Activated CD8-positive, alpha-beta memory T cell treated with anti-CD3 and anti-CD28 coated beads for 24 hours (primary cell): ENCODE data around the gene KLHL35.
"Not testable (repeated sequence)": the region's sequence is repeated elsewhere in the genome, so short reads cannot be mapped to it uniquely, and the experiment has no call there.

Source experiments
- DNase-seq: peaks from one replicate; pipeline ENCODE4 v3.0.0-alpha.2; 2020

The KLHL35 gene

DNA sequence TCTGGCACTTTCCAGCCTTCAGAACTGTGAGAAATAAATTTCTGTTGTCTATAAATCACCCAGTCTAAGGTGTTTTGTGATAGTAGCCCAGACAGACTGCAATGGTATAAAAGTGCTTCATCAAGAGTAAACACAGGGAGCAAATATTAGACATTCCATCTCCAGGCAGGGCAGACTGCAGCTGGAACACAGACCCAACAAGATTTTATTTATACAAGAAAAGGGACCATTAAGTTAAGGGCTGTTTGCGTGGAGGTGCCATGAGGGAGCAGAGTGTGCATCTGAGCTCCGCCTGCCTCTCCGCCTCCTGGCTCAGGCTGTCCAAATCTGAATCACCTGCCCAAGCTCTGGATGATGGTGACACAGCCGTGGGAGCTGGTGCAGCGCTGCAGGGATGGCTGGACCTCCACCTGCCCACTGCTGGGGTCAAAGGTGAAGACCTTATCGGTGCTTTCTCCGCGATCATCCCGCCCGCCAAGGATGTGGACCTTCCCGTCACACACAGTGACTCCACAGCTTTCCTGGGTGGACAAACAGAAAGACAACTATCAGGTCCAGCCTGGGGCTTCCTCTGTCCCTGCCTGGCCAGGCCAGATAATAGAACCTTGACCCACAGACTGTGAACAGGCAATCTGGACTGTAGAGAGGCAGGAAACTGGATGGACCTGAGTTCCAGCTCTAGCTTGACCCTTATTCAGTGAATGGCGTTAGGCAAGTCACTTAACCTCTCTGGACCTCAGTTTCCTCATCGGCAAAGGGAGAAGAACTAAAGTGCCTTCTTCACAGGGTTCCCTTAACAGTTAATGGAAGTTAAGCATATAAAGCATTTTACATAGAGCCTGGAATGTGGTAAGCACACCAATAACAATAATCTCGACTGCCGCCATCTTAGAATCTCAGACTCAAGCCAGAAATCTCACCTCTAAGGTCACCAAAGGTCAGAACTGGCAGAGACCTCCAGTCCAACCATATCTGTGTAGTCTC is 10.5 kb downstream of the KLHL35 start:
- DNase-seq = no peak

DNA sequence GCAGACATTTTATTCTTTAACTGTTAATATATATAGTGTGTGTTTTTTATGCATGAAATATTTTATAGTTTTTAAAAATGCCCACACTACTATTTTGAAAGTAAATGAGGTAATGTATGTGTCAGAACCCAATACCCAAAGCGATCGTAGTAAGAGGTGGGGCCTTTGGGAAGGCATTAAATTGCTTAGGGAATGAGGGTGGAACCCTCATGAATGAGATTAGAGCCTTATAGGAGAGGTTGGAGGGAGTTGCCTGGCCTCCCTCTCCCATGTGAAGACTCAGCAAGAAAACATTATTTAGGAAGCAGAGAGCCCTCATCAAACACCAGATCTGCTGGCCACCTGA is 11.1 kb downstream of the KLHL35 start:
- no peak for DNase-seq

DNA sequence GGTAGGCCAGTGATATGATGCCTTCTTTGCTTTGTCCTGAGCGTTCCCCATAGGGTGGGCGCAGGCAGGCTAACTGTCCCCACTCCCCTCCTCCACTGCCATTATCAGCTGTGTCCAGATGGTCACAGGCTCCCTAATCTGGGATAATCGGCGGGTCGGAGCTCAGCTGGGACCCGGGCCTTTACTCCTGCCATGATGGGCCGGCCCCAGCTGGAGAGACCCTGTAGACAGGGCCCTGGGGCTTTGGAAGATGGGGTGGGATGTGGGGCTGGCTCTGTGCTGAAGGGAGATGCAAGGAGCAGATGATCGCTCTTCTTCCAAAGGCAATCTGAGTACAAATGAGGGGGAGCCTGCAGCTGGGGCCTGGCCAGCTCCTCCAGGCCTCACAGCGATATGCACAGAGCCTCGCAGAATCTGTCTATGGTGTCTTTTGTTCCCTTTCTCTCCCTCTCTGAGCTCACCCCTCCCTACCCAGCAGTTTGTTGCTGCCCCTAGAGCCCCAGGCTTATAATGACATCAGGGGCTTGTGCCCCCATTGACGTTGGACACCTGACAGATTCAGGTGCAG is 11.9 kb downstream of the KLHL35 start:
- no peak for DNase-seq

DNA sequence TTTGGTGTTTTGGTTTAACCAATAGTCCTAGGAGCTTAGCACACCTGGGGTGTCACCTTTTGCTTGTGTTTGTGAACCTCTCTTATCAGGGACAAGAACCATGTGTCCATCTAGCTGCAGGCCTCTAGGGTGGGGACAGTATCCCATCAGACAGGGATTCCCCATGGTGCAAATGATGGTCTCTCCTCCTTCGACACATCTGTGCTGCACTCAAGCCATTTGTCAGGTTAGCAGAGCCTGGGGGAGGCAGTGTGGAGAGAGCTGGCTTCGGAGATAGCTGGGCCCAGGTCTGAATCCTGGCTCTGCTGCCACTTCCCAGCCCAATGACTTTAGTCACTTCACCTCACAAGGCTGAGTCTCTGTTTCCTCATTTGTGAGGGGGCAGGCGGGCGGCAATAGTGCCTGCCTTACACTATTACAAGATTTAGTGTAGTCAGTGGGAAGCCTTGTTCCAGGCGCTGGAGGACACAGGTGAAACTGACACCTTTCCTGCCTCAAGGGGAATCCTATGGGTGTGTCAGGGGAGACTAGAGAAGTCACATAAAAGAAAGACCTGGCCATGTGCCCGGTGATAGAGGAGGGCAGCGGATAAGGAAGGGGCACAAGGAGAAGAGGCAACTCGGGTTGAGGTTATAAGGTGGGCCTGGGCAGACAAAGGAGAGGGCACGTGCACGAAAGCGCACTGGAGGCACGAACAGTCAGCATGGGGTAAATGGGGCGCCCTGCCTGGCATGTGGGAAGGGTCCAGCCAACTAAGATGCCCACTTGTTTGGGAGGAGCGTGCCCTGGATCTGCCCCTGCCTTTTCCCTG is 12.6 kb downstream of the KLHL35 start:
- DNase-seq = no peak

DNA sequence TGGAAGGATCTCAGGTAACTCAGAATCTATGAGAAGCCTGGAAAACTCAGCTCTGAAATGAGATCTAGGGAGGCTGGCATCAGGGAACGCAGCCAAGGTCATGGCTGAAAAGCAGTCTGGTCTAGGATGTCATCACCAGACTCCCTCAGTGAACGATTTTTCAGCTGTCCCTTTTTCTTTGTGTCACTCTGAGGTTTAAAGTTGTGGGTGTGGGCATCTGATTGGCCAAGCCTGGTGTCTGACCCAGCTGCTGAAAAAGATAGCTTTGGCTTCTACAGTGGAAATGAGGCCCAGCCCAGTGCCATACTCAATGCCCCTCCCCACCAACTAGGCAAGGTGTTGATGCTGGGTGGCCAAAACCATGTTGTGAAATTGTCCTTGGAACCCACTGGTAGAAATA is 19.1 kb downstream of the KLHL35 start:
- no peak for DNase-seq

DNA sequence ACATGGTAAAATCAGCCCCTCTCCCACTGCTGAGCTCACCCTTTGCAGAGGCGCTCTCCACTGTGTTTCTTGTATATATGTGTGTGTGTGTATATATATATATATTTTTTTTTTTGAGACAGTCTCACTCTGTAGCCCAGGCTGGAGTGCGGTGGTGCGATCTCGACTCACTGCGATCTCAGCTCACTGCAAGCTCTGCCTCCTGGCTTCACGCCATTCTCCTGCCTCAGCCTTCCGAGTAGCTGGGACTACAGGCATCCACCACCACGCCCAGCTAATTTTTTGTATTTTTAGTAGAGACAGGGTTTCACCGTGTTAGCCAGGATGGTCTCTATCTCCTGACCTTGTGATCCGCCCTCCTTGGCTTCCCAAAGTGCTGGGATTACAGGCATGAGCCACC is 19.9 kb downstream of the KLHL35 start:
- not testable (repeated sequence) for DNase-seq

DNA sequence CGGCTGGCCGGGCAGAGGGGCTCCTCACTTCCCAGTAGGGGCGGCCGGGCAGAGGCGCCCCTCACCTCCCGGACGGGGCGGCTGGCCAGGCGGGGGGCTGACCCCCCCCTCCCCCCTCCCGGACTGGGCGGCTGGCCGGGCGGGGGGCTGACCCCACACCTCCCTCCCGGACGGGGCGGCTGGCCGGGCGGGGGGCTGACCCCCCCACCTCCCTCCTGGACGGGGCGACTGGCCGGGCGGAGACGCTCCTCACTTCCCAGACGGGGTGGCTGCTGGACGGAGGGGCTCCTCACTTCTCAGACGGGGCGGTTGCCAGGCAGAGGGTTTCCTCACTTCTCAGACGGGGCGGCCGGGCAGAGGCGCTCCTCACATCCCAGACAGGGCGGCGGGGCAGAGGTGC is 23.0 kb downstream of the KLHL35 start:
- not testable (repeated sequence) for DNase-seq

DNA sequence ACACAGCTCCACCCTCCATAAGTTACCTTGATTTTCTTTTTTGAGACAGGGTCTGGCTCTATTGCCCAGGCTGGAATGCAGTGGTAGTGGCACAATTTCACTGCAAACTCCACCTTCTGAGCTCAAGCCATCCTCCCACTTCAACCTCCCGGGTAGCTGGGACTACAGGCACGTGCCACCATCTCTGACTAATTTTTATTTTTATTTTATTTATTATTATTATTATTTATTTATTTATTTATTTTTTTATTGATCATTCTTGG is 24.1 kb downstream of the KLHL35 start:
- no peak for DNase-seq

DNA sequence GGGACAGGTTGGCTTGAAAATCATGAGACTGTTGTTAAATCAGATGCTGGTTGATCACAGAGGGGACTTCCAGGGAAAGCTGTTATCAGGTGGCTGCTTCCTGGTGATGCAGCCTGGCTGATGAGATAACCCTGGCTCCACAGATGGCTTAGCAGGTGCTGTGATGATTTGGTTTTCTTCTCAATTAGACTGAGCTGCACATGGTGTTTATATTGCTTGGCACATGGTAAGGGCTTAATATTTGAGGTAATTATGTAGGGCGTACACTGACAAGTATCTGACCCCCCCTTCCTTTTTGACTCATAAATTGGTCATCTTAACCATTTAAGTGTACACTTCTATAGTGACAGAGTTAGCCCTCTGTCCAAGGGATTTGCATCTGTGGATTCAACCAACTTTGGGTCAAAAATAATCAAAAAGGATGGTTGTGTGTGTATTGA is 26.6 kb downstream of the KLHL35 start:
- no peak for DNase-seq

DNA sequence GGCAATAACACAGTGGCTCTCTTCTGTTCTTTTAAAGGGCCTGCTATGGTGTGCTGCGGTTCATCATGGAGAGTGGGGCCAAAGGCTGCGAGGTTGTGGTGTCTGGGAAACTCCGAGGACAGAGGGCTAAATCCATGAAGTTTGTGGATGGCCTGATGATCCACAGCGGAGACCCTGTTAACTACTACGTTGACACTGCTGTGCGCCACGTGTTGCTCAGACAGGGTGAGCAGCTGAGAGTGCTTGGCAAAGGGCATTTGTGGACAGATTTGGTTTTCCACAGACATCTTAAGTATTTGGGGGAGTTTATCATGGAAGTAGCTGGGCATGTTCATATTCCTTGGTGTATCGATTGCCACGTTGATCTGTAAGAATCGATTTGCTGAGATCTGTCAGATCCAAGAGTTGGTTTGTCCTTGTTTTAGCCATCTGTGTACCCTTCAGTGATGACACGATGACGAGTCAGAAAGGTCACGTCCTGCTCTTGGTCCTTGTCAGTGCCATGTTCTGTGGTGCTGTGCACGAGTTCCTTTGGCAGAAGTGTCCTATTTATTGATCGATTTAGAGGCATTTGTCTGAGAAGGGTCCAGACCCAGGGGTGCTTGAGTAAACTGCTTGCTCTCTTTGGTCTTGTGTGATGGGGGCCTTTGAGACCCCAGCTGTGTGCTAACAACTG is 28.9 kb downstream of the KLHL35 start:
- DNase-seq = no peak

DNA sequence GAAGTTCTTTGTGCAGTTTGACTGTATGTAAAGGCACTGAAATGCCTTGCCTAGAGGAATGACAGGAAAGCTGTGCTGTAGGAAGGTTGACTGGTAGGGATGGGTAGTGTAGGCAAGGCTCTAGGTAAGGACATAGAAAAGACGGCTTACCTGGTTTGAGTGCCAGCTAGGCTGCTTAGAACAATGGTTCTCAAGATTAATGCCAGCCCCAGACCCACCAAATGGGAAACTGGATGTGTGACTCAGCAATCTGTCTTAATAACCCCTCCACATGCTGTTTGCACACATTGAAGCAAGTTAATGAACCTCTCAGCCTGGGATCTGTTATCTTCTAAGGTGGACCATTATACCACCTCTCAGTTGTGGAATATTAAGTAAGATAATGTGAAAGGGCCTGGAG is 30.0 kb downstream of the KLHL35 start:
- no peak for DNase-seq

DNA sequence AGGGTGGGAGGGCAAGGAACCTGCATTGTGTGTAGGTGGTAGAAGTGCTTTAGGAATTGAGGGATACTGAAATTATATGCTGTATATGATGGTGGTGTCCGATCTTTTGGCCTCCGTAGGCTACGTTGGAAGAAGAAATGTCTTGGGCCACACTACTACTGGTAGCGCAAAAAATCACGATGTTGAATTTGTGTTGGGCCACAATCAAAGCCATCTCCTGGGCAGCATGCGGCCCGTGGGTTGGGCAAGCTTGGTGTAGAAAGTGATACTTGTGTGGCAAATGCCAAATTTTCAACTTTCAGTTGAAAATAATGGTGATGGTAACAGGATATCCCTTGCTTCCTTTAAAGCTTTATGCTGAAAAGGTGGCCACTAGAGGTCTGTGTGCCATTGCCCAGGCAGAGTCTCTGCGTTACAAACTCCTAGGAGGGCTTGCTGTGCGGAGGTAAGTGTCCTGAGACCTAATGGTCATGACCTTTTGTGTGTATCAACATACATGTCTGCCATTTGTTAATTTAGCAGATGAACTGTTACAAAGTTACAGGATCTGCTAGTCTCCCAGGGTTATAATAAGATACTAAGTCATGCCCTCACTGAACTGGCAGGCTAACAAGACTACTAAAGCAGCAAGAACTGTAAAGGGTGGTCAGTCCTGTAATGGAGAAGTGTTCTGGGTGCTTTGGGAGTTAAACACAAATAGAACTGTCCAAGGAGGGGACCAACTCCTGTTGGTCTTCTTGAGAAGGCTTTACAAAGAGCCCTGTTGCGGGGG is 30.8 kb downstream of the KLHL35 start:
- no peak for DNase-seq

DNA sequence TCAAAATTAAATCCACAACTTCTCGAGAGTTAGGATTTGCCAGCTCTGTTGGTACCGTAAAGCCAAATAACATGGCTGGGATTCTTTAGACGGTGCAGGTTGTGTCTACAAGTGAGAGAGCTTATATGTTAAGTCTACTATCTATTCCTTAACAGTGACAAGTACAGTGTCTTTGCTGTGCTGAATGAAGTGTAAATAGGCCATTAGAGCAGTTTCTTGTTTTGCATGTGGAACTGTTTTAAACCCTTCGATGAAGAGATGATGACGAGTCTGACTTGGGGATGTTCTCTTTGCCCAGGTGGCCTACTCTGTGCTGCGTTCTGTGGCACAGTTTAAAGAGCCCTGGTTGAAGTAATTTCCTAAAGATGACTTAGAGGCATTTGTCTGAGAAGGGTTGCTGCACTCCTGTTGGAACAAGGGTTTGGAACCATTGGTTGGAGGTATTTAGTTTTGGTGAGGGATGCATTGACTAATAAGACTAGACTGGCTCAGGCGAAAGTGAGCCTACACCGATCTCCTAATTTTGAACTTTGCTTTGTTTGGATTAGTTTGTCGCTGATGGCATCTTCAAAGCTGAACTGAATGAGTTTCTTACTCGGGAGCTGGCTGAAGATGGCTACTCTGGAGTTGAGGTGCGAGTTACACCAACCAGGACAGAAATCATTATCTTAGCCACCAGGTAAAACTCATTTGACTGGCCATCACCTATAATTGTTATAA is 32.7 kb downstream of the KLHL35 start:
- peak; percentile 68 for DNase-seq

DNA sequence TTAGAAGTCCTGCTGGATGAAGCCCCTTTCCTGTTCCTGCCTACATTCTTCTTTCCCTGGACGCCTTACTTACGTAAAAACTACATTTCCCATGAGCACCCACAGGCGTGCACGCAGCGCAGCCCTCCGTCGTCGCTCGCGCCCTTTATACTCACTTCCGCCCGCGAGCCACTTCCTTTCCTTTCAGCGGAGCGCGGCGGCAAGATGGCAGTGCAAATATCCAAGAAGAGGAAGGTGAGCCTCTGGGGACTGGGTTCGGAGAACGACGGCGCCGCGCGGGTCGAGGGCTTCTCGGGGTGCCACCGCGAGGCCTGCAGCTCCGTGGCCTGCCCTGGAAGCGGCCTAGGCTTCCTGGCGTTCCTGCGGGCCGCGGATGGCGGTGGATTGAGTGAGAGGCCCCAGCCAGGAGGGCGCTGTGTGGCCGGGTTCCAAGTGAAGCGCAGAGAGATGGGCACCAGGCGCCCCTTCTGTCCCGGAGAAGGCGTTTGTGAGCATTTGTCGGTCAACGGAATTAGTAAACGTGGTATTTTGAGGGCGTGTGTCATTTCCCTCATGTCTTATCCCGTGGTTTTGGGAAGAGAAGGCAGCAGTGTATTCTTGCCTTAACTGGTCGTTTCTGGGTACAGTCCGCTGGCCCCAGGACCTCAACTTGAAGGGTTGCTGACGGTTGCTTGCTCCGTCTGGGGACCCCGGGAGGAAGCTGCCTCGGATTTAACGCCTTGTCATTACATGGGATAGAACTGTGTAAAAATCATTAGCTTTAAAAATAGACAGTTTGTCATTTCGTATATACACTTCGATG is 33.5 kb downstream of the KLHL35 start, which contains the start of gene RPS3:
TSS of gene RPS3 (plus strand) at position 175 of the 802 bp plus-strand sequence. CDS start at position 205, 30 bp downstream.
- DNase-seq = peak; percentile 95

DNA sequence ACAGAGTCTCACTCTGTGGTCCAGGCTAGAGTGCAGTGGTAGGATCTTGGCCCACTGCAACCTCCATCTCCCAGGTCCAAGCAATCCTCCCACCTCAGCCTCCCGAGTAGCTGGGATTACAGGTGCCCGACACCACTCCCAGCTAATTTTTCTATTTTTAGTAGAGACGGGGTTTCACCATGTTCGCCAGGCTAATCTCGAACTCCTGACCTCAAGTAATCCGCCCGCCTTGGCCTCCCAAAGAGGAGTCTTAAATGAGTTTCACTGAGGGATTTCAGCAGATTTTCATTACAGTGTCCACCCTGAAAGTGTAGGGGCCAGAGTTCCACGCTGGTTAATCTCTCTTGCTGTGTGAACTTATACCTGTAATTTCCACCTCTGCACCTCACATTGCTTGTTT is 34.1 kb downstream of the KLHL35 start:
- no peak for DNase-seq

DNA sequence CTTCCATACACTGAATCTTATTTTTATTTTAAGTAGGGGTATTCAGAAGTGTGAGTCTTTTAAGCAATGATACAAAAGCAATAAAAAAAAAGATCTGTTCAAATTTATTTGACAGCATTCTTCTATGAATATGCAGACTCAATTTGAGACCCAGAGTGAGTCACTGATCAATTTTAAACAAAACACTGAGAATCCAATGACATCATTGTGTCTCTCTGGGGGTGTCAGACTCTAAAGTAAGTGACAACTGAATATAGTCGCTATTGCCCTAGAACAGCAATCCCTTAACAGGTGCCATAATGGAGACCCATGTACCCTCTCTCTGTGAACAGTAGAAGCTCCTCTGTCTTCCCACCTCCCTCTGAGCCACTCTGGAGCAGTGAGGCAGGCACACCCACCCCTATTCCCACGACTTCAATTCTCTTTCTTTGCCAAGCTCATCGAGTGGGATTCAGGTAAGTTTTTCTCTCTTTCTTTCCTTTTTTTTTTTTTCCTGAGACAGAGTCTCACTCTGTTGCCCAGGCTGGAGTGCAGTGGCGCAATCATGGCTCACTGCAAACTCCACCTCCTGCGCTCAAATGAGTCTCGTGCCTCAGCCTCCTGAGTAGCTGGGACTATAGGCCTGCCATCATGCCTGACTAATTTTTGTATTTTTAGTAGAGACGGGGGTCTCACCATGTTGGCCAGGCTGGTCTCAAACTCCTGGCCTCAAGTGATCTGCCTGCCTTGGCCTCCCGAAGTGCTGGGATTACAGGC is 38.7 kb downstream of the KLHL35 start:
- no peak for DNase-seq

DNA sequence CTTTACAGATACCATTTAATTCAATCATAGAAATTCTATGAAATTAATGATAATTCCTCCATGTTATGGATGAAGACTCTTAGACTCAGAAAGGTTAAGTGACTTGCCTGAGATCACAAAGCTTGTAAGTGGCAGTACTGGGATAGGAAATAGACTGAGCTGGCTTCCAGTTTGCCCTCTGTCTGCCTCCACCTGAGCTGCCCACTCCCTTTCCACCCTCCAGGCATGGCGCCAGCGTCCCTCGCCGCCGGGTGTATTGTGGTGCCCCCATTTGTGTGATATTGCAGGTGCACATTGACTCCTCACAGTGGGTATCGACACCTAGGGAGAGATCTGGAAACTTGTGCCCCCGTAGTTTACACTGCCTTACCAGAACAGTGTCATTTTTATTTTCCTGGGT is 43.1 kb downstream of the KLHL35 start:
- no peak for DNase-seq

DNA sequence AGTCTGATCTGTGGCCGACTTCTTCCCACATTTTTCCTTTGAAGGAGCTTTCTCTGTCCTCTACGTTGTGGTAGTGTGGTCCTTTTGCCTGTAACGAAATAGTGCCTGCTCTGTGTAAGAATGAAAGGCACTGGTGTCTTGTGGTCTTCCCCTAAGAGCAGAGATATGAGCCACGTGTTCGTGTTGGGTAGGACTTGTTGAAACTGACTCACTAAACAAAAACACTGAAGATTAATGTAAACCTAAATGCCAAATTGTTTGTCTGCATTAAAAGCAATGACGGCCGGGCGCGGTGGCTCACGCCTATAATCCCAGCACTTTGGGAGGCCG is 43.8 kb downstream of the KLHL35 start:
- no peak for DNase-seq

DNA sequence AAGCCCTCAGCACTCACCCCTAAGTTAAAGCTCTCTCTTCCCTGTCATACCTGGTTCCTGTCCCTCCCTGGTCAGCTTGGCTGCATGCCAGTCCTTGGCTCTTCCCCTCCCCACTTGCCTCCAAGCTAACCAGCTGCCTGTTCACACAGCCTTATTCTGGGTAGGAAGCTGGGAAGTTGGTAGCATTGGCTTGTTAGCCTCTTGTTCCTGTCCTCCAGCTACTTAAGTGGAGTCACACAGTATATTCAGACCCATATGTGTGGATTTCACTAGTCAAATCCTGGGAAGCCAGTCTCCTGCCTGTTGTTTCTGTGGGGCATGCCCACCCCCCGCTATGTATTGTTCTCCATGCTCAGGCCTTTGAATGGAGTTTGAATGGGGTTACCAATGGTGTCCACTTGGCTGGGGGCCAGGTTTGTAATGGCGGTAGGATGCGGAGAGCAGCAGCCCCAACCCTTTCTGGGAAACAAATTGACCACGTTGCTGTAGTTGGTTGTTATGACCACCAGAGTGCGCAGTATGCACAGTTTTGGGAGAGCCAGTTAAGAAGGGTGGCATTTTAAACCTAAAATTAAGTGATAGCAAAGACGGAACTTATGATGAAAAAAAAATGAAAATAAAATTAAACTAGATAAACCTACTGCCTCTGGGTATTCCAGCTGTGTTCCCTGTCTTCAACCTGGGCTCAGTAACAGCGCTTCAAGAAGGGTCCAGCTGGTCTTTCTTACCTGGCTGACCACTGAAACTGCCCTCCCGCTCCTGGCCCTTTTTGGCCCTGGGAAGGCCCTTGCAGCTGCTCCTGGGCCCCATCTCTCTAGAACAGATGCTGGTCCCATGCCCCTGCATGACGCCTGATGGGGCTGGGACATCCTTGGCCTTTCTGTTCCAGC is 44.4 kb downstream of the KLHL35 start:
- peak; percentile 83 for DNase-seq
